ENCODE measurements around the gene WRNIP1. TPM values are rescaled to one million over a fixed set of nuclear protein-coding genes. Genes with fewer than 3 reads are reported as not detected.

WRNIP1 gene
- total RNA-seq, 1 donor from 2014 or later, result 31.5 TPM

GRCh38 chr6:2744209-2744771 lies 20.9 kb upstream of the WRNIP1 start:
- H3K4me3 ChIP-seq (ENCODE audit: insufficient read depth, low read depth, low read length), result no peak overlapping the region
- no peak overlapping the region for H2AFZ ChIP-seq (ENCODE audit: low read depth, low read length)
- no peaks in the 10 kb centered on the region for H3K9me3 ChIP-seq (ENCODE audit: insufficient read depth, low read depth, low read length)
- no peak for TF ChIP-seq EZH2 (IDR thresholded peaks at IDR 0.05; ENCODE audit: insufficient read depth, low read length)
- TF ChIP-seq CTCF (IDR thresholded peaks at IDR 0.05; ENCODE audit: insufficient read depth, low read depth, low read length), result peak; percentile 43
- H3K27ac Mint-ChIP-seq (ENCODE audit: unreplicated experiment), result no peak overlapping the region
- no peaks in the 10 kb centered on the region for H3K9me3 Mint-ChIP-seq (ENCODE audit: unreplicated experiment)
- no peak overlapping the region for H3K27ac ChIP-seq (ENCODE audit: low read depth, low read length)
- no peak overlapping the region for H3K9ac ChIP-seq (ENCODE audit: low read length)
- no peaks in the 10 kb centered on the region for H3K36me3 Mint-ChIP-seq (ENCODE audit: low read depth, unreplicated experiment)
- no peaks in the 10 kb centered on the region for H3K36me3 ChIP-seq (ENCODE audit: insufficient read depth, low read length)
- no peaks in the 10 kb centered on the region for H3K27me3 Mint-ChIP-seq (ENCODE audit: low read depth, unreplicated experiment)
- H3K27me3 ChIP-seq (ENCODE audit: insufficient read depth, low read length), result no peaks in the 10 kb centered on the region
- no peak overlapping the region for H3K4me3 Mint-ChIP-seq (ENCODE audit: unreplicated experiment)
- no peak overlapping the region for H3K4me2 ChIP-seq (ENCODE audit: low read length)
- no peaks in the 10 kb centered on the region for H4K20me1 ChIP-seq (ENCODE audit: insufficient read depth, low read length)
- H3K79me2 ChIP-seq (ENCODE audit: insufficient read depth, low read length), result no peaks in the 10 kb centered on the region
- DNase-seq (ENCODE audit: low read depth) (no peak), FAIRE-seq (no peak)
- H3K4me1 Mint-ChIP-seq (ENCODE audit: low read depth, unreplicated experiment), result peaks cover 32% of the 10 kb centered on the region
- peaks cover 4% of the 10 kb centered on the region for H3K4me1 ChIP-seq (ENCODE audit: insufficient read depth, low read length)

GRCh38 chr6:2744778-2745177 lies 20.4 kb upstream of the WRNIP1 start:
- Histone ChIP-seq H3K4me3 (ENCODE audit: insufficient read depth, low read depth, low read length) (no peak overlapping the region), H3K27me3 (ENCODE audit: insufficient read depth, low read length) (peaks cover 3% of the 10 kb centered on the region), H3K4me1 (ENCODE audit: insufficient read depth, low read length) (peaks cover 4% of the 10 kb centered on the region), H4K20me1 (ENCODE audit: insufficient read depth, low read length) (no peaks in the 10 kb centered on the region), H3K9ac (ENCODE audit: low read length) (no peak overlapping the region), H3K27ac (ENCODE audit: low read depth, low read length) (no peak overlapping the region), H2AFZ (ENCODE audit: low read depth, low read length) (no peak overlapping the region), H3K9me3 (ENCODE audit: insufficient read depth, low read depth, low read length) (no peaks in the 10 kb centered on the region), H3K79me2 (ENCODE audit: insufficient read depth, low read length) (no peaks in the 10 kb centered on the region), H3K4me2 (ENCODE audit: low read length) (no peak overlapping the region), H3K36me3 (ENCODE audit: insufficient read depth, low read length) (no peaks in the 10 kb centered on the region)
- Mint-ChIP-seq H3K9me3 (ENCODE audit: unreplicated experiment) (no peaks in the 10 kb centered on the region), H3K27me3 (ENCODE audit: low read depth, unreplicated experiment) (no peaks in the 10 kb centered on the region), H3K4me3 (ENCODE audit: unreplicated experiment) (no peak overlapping the region), H3K36me3 (ENCODE audit: low read depth, unreplicated experiment) (no peaks in the 10 kb centered on the region), H3K4me1 (ENCODE audit: low read depth, unreplicated experiment) (peaks cover 32% of the 10 kb centered on the region), H3K27ac (ENCODE audit: unreplicated experiment) (no peak overlapping the region)
- no peak for FAIRE-seq
- TF ChIP-seq CTCF (IDR thresholded peaks at IDR 0.05; ENCODE audit: insufficient read depth, low read depth, low read length) (no peak), EZH2 (IDR thresholded peaks at IDR 0.05; ENCODE audit: insufficient read depth, low read length) (no peak)
- DNase-seq (ENCODE audit: low read depth), result no peak

- H3K4me1 Mint-ChIP-seq (ENCODE audit: low read depth, unreplicated experiment), result peaks cover 32% of the 10 kb centered on the region
- no peaks in the 10 kb centered on the region for H3K79me2 ChIP-seq (ENCODE audit: insufficient read depth, low read length)
- H3K27me3 Mint-ChIP-seq (ENCODE audit: low read depth, unreplicated experiment), result no peaks in the 10 kb centered on the region
- H3K36me3 Mint-ChIP-seq (ENCODE audit: low read depth, unreplicated experiment), result no peaks in the 10 kb centered on the region
- H3K4me3 Mint-ChIP-seq (ENCODE audit: unreplicated experiment), result no peak overlapping the region
- TF ChIP-seq CTCF (IDR thresholded peaks at IDR 0.05; ENCODE audit: insufficient read depth, low read depth, low read length) (no peak), EZH2 (IDR thresholded peaks at IDR 0.05; ENCODE audit: insufficient read depth, low read length) (no peak)
- no peak overlapping the region for H3K27ac ChIP-seq (ENCODE audit: low read depth, low read length)
- no peak overlapping the region for H2AFZ ChIP-seq (ENCODE audit: low read depth, low read length)
- no peak for DNase-seq (ENCODE audit: low read depth)
- peaks cover 4% of the 10 kb centered on the region for H3K4me1 ChIP-seq (ENCODE audit: insufficient read depth, low read length)
- H3K4me2 ChIP-seq (ENCODE audit: low read length), result no peak overlapping the region
- H3K9me3 Mint-ChIP-seq (ENCODE audit: unreplicated experiment), result no peaks in the 10 kb centered on the region
- no peak overlapping the region for H3K4me3 ChIP-seq (ENCODE audit: insufficient read depth, low read depth, low read length)
- no peak for FAIRE-seq
- H3K27ac Mint-ChIP-seq (ENCODE audit: unreplicated experiment), result peak overlapping the region; percentile 5
- H3K9me3 ChIP-seq (ENCODE audit: insufficient read depth, low read depth, low read length), result no peaks in the 10 kb centered on the region
- no peaks in the 10 kb centered on the region for H3K36me3 ChIP-seq (ENCODE audit: insufficient read depth, low read length)
- H3K27me3 ChIP-seq (ENCODE audit: insufficient read depth, low read length), result peaks cover 3% of the 10 kb centered on the region
- no peak overlapping the region for H3K9ac ChIP-seq (ENCODE audit: low read length)
- H4K20me1 ChIP-seq (ENCODE audit: insufficient read depth, low read length), result no peaks in the 10 kb centered on the region
These were observed 19.9 kb upstream of the WRNIP1 start for GRCh38 chr6:2745246-2745645.

Measured in astrocyte (in vitro differentiated cells and primary cell).